ENCODE measurements around the gene WFDC8. TPM values are rescaled to one million over a fixed set of nuclear protein-coding genes. Genes with fewer than 3 reads are reported as not detected.
"Not testable (repeated sequence)": the region's sequence is repeated elsewhere in the genome, so short reads cannot be mapped to it uniquely, and the experiment has no call there.

The WFDC8 gene
- total RNA-seq: not detected
- long read RNA-seq: 0 reads

DNA sequence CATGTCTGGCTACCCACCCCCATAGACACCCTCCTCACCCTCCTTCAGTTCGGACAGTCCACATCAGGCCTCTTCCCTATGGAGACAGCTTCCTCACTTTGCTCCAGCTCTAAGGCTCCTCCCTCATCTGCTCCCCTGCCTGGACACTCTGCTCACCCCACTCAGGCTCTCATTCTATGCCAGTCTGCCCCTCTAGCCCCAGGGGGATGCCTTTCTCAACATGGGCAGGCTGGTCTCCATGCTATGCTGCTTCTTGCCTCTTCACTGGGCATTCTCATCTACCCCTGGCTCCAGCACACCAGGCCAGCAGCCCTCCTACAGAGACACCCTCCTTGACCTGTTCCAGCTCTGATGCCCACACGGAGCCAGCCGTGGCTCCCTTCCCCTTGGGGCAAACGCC is at the start of gene WFDC8:
Gene WFDC8 (minus strand): TSS at position 101 of the 400 bp plus-strand sequence. CDS start 37 bp downstream, at position 64.
- intact Hi-C loops (cut with DNase I): no loop called here
- ATAC-seq (ENCODE audit: poor library complexity) (no peak), DNase-seq (no peak)

DNA sequence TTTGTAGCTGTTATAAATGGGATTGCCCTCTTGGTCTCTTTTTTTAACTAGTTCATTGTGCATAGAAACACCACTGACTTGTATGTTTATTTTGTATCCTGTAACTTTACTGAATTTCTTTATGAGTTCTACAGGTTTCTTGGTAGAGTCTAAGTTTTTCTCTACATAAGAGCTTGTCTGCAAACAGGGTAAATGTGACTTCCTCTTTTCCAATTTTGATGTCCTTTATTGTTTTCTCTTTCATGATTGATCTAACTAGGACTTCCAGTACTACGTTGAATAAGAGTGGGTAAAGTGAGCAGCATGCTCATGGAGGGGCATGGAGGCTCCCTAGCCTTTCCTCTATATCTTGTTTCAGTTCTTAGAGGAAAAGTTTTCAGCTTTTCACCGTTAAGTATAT is 47.5 kb upstream of the WFDC8 start:
- no peak for DNase-seq

DNA sequence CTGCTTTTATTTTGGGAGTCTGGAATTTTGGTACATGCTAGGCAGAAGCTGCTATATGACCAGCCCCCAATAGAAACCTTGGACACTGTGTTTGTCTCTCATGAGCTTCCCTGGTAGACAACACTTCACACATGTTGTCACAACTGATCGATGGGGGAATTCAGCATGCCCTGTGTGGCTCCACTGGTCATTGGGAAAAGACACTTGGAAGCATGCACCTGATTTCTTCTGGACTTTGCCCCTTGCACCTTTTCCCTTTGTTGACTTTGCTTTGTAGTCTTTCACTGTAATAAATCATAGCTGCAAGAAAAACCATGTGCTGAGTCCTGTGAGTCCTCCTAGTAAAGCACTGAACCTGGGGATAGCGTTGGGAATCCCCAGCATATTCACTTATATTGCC is 42.5 kb upstream of the WFDC8 start:
- ATAC-seq (ENCODE audit: poor library complexity) (no peak), DNase-seq (no peak)
- intact Hi-C loops (cut with DNase I): no loop called here

More for the DNA sequence above, 47.5 kb upstream of the WFDC8 start:
- intact Hi-C loops (cut with DNase I): no loop called here
- ATAC-seq (ENCODE audit: poor library complexity): no peak

DNA sequence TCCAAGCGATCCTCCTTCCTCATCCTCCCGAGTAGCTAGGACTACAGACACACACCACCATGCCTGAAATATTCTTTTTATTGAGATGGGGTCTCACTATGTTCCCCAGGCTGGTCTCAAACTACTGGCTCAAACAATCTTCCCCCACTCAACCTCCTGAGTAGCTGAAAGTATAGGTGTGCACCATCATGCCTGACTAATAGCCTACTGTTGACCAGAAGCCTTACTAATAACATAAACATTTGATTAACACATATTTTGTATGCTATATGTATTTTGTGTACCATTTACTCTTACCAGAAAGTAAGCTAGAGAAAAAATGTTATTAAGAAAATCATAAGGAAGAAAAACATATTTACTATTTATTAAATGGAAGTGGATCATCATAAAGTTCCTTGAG is 38.5 kb upstream of the WFDC8 start:
- no peak for DNase-seq
- ATAC-seq (ENCODE audit: poor library complexity): no peak
- intact Hi-C loops (cut with DNase I): no loop called here

DNA sequence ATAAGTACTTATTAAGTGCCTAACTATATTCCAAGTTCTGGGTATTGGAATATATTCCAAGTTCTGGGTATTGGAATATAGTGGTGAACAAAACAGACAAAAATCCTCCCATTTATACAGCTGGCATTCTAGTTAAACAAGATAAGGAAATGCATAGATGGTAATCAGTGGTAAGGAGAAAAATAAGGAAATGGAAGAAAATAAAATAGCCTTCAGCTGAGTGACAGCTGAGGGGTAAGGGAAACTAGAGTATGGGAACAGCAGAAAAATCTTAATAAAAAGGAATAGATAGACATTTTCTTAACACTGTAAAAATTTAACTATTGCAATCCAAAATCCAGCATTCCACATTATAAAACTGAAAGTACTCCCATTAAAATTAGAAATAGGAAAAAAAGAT is 33.2 kb upstream of the WFDC8 start:
- ATAC-seq (ENCODE audit: poor library complexity): no peak
- intact Hi-C loops (cut with DNase I): no loop called here
- DNase-seq: no peak

DNA sequence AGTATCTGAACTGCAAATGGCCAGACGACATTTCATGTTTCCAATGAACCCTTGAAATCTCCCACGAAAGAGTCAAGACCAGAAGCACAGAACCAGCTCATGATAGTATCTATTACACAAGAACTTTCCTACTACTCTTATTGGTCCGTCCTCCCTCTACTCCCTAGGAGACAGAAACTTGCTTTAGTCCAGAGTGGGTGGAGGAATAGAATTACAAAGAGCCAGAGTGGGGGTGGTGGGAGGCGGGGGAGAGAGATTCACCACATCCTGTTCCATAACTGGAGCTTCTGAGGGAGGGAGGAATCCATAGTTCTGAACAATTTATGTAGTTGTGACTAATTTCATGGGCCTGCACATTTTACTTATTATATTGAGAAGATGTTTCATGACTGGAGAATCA is 32.0 kb upstream of the WFDC8 start:
- DNase-seq (no peak), ATAC-seq (ENCODE audit: poor library complexity) (no peak)
- intact Hi-C loops (cut with DNase I): no loop called here

DNA sequence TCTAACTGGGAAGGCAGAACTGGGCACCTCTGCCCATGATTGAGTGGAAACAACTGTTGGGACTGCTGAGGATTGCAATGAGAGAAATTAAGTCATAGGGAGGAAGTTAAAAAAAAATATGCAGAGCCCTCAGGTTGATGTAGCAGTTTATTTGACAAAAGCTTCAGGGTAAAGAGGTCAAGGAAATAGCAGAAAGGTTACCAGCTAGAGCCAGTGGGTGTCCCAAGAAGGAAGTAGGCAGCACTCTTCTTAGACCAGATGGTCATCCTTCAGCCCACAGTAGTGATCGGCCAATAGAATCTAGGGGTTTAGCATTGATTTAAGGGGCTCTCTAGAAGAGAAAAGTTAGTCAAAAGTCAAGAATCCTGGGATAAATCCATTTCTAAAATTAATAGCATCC is 28.7 kb upstream of the WFDC8 start:
- DNase-seq (no peak), ATAC-seq (ENCODE audit: poor library complexity) (no peak)
- intact Hi-C loops (cut with DNase I): no loop called here

DNA sequence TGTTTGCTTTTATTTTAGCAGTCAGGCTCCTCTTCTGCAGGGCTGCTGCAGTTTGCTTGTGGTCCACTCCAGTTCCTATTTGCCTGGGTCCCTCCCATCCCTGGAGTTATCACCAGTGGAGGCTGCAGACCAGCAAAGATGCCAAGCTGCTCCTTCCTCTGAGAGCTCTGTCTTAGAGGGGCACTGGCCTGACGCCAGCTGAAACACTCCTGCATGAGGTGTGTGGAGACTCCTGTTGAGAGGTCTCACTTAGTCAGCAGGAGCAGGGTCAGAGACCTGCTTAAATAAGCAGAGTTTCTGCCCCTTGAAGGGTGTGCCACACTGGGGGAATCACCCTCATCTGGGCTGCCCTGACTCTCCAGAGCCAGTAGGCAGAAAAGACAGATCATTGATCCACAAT is 16.2 kb upstream of the WFDC8 start:
- intact Hi-C loops (cut with DNase I): no loop called here
- DNase-seq: no peak
- no peak for ATAC-seq (ENCODE audit: poor library complexity)

DNA sequence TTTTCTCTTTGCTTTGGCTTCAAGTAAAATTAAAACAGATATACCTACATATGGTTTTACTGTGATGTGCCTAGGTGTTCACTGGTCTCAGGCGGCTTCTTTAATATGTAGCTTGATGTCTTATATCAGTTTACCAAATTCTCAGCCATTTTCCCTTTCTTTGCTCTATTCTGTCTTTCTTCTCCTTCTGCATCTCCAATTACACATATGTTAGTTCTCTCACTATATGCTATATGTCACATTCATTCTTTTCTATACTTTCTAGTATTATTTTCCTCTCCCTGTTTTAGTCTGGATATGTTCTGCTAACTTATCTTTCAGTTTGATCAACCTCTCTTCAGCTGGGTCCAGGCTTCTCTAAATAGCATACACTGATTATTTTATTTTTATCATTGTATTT is 14.4 kb upstream of the WFDC8 start:
- no peak for ATAC-seq (ENCODE audit: poor library complexity)
- DNase-seq: no peak
- intact Hi-C loops (cut with DNase I): no loop called here

DNA sequence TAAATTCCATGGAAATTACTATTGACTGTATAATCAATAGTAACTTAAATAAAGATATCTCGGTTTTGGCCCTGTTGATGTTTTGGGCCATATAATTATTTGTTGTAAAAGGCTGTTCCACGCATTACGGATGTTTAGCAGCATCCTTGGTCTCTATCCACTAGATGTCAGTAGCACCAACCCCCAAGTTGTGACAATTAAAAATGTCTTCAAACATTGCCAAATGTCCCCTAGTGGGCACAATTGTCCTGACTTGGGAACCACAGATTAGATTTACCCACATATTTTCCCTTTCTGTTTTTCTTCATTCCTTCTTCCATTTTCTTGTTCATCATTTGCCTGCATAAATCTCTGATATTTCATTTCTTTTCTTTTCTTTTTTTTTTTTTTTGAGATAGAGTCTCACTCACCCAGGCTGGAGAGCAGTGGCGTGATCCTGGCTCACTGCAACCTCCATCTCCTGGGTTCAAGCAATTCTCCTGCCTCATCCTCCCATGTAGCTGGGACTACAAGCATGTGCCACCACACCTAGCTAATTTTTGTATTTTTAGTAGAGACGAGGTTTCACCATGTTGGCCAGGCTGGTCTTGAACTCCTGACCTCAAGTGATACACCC is 13.6 kb upstream of the WFDC8 start:
- intact Hi-C loops (cut with DNase I): no loop called here
- ATAC-seq (ENCODE audit: poor library complexity): no peak

DNA sequence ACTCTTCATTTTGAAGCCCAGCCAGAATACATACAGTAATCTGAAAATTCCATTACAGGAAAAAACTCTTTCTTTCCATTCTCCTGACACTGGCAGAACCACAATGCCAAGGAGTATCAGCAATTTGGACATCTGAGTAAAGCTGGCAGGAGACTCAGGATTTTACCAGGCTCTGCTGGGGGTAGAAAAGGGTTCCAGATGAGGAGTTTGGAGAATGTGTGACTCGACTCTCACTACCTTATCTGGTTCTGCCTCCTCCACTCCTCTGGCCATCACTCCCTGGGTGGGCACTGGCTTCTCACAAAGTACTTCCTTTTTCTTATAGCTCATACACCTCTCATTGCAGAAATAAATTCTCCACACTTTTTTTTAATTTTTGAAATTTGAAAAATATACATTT is 10.6 kb upstream of the WFDC8 start:
- intact Hi-C loops (cut with DNase I): no loop called here
- ATAC-seq (ENCODE audit: poor library complexity) (no peak), DNase-seq (no peak)

More for the DNA sequence above, 13.6 kb upstream of the WFDC8 start:
- no peak for DNase-seq

DNA sequence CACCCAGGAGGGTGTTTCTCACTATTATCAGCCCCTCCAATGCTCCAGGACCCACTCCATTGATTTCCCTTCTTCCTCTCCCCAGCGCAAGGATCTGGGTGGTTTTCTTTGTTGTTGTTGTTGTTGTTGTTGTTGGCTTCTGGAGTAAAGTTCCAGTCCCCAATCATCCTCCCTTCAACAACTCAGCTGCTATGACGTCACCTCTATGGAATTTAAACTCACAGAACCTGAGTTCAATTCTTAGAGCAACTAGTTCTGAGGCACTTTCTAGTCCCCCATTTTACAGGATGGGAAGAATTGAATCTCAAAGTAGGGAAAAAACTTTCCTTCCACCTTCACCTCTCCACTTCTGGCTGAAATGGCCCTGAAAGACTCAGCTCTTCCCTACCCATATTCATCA is 9.7 kb upstream of the WFDC8 start:
- DNase-seq (no peak), ATAC-seq (ENCODE audit: poor library complexity) (no peak)
- intact Hi-C loops (cut with DNase I): no loop called here

DNA sequence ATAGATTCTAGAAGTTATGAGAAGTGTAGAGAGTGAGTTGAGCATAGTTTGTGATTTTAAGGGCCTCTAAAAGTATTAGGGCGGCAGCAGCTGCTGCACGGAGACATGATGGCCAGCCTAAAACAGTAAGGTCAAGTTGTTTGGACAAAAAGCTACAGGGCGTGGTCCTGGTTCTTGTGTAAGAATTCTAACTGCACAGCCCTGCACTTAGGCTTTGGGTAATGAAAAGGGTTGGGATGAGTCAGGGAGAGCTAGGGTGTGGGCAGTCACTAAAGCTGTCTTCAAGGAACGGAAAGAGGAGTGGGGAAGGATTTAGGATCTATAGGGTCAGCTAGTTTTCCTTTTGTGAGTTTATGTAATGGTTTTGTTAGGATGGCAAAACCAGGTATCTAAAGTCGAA is 6.9 kb upstream of the WFDC8 start:
- ATAC-seq (ENCODE audit: poor library complexity); intact Hi-C loops (cut with DNase I); DNase-seq: not testable (repeated sequence)

DNA sequence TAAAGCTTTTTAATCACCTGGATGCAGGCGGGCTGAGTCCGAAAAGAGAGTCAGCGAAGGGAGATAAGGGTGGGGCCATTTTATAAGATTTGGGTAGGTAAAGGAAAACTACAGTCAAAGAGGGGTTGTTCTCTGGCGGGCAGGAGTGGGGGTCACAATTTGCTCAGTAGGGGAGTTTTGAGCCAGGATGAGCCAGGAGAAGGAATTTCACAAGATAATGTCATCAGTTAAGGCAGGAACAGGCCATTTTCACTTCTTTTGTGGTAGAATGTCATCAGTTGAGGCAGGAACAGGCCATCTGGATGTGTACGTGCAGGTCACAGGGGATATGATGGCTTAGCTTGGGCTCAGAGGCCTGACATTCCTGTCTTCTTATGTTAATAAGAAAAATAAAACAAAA is 5.2 kb upstream of the WFDC8 start:
- DNase-seq; ATAC-seq (ENCODE audit: poor library complexity); intact Hi-C loops (cut with DNase I): not testable (repeated sequence)

DNA sequence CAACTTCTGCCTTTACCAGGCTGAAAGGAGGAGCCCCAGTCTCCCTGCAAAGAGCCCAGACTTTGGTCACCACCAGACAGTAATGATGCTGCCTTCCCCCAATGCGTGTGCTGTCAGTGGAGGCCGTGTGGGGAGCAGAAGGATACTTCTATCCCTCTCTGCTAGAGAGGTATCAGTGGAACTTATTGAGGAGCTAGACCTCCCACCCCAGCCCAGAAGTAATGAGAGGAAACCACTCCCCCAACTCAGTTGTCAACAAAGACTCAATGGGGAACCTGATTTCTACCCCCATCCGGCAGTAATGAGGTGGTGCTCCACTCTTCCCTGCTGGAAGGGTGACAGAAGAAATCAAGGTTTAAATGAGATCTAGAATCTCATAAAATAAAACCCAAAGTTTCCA is 4.4 kb upstream of the WFDC8 start:
- DNase-seq (no peak), ATAC-seq (ENCODE audit: poor library complexity) (no peak)
- intact Hi-C loops (cut with DNase I): no loop called here

DNA sequence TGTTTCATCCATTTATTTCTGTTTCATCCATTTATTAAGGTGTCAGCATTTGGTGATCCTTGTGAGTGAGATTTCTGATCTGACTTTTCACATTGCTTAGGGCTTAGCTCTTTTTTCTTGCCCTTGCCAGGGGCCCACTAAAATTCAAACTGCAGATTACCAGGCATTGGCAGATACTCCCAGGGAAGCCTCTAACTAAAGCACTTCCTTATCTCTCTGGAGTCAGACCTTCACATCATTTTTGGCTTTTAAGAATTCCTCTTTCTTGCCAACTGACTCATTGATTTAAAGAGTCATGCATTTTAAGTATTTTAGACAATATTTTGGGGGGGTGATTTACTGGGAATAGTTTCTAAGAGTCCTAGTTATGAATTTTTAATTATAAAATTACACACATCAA is 2.6 kb upstream of the WFDC8 start:
- intact Hi-C loops (cut with DNase I): no loop called here
- DNase-seq (no peak), ATAC-seq (ENCODE audit: poor library complexity) (no peak)

DNA sequence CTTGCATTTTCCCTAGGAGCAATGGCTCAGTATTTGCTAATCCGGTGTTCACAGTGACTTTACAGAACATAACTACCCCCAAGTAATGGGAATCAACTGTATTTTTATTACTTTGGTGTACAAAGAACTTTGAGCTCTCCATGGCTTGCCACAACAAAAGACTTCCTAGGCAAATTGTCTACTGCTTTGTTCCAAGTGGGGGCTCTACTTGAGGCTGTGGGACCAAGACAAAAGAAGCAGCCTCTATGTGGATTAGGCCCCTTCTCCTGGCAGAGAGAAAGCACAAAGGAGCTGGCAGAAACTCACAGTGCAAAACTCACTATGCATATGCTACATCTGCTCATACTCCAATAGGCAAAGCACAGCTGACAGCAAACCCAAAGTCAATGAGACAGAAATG is 853 bp downstream of the WFDC8 start:
- ATAC-seq (ENCODE audit: poor library complexity): no peak
- no peak for DNase-seq
- intact Hi-C loops (cut with DNase I): no loop called here

DNA sequence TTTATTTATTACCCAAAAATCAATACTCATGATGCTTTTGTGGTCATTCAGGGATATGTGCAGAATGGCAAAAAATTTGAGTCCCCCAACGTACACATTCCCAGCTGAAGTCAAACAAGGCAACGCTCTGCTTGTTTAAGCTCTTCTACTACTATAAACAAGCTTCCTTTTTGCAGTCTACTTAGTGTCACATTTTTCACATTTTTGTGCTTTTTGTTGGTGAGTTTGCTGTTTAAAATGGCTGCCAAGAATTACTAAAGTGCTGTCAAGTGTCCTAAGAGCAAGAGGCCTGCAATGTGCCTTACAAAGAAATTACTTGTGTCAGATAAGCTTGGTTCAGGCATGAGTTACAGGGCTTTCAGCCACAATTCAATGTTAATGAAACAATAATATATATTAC is 2.1 kb downstream of the WFDC8 start:
- ATAC-seq (ENCODE audit: poor library complexity) (no peak), DNase-seq (no peak)
- intact Hi-C loops (cut with DNase I): no loop called here

DNA sequence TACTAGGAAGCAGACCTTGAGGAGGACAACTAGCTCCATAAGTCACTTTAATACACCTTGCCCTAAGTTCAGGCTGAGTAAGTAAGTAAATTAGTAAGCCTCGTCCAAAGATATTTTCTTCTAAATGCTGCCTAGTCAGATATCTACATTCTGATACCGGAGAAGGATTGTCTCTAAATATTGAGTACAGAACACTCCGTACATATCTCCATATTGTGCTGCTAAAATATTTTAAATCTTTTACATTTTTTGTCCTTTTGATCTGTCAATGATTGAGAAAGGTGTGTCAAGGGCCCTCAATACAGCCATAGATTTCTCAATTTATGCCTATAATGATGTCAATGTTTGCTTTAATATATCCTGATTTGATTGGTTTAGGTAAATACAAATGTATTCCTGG is 3.2 kb downstream of the WFDC8 start:
- intact Hi-C loops (cut with DNase I): no loop called here
- DNase-seq: no peak
- ATAC-seq (ENCODE audit: poor library complexity): no peak

DNA sequence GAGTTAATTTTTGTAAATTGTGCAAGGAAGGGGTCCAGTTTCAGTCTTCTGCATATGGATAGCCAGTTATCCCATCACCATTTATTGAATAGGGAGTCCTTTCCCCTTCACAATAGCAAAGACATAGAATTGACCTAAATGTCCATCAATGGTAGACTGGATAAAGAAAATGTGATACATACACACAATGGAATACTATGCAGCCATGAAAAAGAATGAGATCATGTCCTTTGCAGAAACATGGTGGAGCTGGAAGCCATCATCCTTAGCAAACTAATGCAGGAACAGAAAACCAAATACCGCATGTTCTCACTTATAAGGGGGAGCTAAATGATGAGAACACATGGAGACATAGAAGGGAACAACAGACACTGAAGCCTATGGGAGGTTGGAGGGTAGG is 9.4 kb downstream of the WFDC8 start:
- DNase-seq; intact Hi-C loops (cut with DNase I); ATAC-seq (ENCODE audit: poor library complexity): not testable (repeated sequence)

DNA sequence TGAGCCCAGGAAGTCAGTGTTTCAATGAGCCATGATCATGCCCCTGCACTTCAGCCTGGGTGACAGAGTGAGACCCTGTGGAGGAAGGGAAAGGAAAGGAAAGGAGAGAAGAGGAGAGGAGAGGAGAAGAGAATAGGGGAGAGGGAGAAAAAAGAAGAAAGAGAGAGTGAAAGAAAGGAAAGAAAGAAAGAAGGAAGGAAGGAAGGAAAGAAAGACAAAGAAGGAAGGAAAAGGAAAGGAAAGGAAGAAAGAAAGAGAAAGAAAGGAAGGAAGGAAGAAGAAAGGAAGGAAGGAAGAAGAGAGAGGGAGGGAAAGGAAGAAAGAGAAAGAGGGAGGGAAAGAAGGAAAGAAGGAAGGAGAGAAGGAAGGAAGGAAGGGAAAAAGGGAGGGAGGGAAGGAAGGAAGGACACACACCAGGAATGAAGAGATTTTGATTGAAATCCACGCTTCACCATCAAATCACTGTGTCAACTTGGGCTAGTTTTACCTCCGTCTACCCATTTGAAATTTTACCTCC is 14.3 kb downstream of the WFDC8 start:
- DNase-seq: no peak
- no peak for ATAC-seq (ENCODE audit: poor library complexity)

More for the DNA sequence above, 14.3 kb downstream of the WFDC8 start:
- intact Hi-C loops (cut with DNase I): no loop called here

All from Right ventricle myocardium superior (tissue), 1 donor.